EL (cell line): ENCODE results near the gene IL9R.
A peak's percentile ranks its signal among the peaks of the same experiment; 100 is the strongest.
"Not testable (repeated sequence)": the region's sequence is repeated elsewhere in the genome, so short reads cannot be mapped to it uniquely, and the experiment has no call there.

Experiments
- DNase-seq: peaks from one replicate; pipeline ENCODE4 v3.0.0-alpha.2; 2016

IL9R gene

DNA sequence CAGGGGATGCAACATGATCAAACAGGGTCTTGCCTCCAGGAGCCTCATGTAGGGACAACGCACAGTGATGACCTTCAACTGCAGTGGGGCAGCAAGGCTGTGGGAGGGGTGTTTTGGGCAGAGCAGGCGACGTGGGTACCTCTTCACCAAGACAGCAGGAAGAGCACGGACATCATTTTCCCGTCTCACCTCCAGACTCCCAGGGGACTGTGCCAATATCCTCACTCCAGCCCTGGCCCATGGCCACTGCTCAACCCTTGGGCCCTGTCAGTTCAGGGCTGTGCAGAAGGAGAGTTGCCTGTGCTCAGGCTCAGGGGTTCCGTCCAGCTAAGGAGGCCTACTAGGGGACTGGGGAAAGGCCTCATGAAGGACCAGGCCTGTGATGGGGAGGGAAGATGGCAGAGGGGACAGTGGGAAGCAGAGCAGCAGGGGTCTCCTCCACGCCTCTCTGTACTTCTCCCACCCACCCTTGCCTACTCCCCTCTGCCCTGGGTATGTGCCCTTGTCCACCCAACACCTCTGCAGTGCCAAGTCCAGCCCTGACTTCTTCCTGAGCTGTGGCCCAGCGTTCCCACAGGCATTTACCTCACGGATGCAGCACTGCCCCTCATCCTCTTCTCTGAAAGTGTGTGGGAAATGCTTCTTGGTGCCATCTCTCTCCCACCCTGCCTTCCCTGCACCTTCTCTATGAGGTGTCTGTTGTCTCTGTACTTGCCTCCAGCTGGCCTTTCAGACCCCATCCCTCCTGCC lies 1.4 kb downstream of the IL9R start:
- no peak for DNase-seq

- DNase-seq, result peak; percentile 8
These were observed 2.3 kb downstream of the IL9R start for GRCh38 chrX:155999751-156000150.

- no peak for DNase-seq
These were observed 2.9 kb downstream of the IL9R start for GRCh38 chrX:156000361-156000926.

- no peak for DNase-seq
These were observed 3.6 kb downstream of the IL9R start for GRCh38 chrX:156001001-156001666.

DNA sequence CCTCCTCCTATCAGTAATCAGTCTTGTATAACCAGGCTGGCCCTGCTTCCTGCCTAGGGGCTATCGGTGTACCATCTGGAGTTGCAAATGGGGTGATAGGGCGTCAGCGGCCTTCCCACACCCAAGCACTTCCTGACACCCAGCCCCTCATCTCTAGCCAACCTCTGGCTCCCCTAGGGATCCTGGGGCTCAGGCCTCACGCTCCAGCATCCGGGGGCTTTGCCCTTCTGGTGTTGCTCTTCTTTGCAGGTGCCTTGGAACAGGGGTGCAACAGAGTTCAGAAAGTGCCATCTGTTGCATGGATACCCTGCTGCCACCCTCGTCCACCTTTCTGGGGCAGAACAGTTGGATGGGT lies 4.1 kb downstream of the IL9R start:
- no peak for DNase-seq

DNA sequence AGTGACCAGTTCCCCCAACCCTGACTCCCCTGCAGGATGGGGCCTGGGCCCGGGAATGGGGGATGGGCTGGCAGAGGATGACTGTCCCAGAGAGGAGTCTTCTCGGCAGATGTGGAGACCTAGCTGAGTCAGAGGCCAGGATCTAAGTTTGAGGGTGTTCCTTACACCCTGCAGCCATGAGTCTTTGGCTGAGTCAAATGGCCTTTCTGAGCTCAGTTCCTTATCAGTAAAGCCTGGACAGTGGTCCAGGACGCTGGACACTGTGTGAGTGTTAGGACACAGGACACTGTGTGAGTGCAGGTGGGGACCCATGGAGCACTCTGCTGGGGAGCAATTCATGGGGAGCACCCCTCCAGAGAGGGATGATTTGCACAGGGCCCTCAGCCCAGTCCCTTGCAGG lies 5.0 kb downstream of the IL9R start:
- DNase-seq, result peak; percentile 37

GRCh38 chrX:156003486-156004185 lies 6.1 kb downstream of the IL9R start:
- DNase-seq, result no peak

DNA sequence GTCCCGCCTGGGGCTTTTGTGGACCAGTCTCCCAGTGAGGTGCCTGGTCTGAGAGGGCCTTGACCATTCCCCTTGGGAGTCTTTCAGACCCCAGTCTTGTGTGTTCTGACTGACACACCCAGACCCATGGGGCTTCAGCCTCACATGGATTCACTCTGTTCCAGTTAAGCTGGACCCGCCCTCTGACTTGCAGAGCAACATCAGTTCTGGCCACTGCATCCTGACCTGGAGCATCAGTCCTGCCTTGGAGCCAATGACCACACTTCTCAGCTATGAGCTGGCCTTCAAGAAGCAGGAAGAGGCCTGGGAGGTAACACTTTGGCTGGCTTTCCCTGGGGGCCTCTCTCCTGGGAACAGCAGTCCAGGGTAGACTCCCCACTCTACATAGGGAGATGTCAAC lies 6.8 kb downstream of the IL9R start:
- peak; percentile 23 for DNase-seq

- no peak for DNase-seq
These were observed 7.2 kb downstream of the IL9R start for GRCh38 chrX:156004740-156005139.

DNA sequence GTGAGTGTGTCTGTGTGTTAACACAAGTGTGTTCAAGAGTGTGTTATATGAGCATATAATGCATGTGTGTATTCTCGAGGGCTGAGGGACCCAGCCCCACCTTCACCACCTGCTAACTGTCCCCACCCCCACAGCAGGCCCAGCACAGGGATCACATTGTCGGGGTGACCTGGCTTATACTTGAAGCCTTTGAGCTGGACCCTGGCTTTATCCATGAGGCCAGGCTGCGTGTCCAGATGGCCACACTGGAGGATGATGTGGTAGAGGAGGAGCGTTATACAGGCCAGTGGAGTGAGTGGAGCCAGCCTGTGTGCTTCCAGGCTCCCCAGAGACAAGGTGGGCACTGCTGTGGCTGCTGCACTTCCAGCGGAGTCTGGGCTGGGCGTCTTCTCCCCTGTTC lies 7.6 kb downstream of the IL9R start:
- DNase-seq, result no peak

- DNase-seq, result not testable (repeated sequence)
These were observed 9.0 kb downstream of the IL9R start for GRCh38 chrX:156006468-156006867.

- not testable (repeated sequence) for DNase-seq
These were observed 10.9 kb downstream of the IL9R start for GRCh38 chrX:156008379-156008778.

GRCh38 chrX:156008915-156009314 lies 11.4 kb downstream of the IL9R start:
- DNase-seq, result no peak

- not testable (repeated sequence) for DNase-seq
These were observed 12.2 kb downstream of the IL9R start for GRCh38 chrX:156009691-156010090.

DNA sequence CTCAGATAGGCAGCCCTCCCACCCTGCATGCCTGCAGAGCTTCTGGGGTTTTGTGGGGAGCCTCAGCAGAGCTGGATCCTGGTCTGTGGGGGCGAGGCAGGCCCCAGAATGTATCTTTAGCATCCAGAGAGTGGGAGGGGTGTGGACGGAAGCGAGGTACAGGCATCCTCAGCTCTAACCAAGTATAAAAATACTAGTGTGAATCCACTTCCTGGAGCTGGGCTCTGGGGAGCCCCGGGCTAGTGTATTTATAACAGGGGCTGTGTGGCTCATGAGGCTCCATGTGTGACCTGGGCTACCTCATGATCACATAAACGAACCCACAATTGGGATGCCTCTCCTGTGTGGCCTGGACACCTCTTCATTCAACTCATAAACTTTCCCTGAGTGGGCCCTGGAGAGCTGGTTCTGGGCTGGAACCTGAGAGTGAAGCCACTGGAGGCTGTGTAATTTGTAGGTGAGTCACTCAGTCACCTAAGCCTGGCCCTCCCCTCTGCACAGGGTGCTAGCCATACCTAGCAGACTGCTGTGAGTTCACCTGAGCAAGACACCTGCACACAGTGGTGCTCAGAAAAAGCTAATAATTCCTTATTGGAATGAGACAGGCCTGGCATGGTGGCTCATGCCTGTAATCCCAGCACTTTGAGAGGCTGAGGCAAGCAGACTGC lies 15.9 kb downstream of the IL9R start:
- not testable (repeated sequence) for DNase-seq

DNA sequence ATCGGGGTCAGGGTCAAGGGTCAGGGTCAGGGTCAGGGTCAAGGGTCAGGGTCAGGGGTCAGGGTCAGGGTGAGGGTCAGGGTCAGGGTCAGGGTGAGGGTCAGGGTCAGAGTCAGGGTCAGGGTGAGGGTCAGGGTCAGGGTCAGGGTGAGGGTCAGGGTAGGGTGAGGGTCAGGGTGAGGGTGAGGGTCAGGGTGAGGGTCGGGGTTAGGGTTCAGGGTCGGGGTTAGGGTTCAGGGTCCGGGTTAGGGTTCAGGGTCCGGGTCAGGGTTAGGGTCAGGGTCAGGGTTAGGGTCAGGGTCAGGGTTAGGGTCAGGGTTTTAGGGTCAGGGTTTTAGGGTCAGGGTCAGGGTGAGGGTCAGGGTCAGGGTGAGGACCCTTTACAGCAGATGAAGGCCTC lies 22.4 kb downstream of the IL9R start:
- not testable (repeated sequence) for DNase-seq

GRCh38 chrX:156023002-156023401 lies 25.5 kb downstream of the IL9R start:
- DNase-seq, result not testable (repeated sequence)

DNA sequence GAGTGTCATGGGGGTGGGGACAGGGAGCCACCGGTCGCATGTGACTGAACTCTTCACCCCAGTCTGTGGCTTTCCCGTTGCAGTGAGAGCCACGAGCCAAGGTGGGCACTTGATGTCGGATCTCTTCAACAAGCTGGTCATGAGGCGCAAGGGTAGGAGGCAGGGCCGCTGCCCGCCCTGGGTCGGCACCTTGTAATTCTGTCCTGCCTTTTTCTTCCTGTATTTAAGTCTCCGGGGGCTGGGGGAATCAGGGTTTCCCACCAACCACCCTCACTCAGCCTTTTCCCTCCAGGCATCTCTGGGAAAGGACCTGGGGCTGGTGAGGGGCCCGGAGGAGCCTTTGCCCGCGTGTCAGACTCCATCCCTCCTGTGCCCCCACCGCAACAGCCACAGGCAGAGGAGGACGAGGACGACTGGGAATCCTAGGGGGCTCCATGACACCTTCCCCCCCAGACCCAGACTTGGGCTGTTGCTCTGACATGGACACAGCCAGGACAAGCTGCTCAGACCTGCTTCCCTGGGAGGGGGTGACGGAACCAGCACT lies 27.5 kb downstream of the IL9R start:
- not testable (repeated sequence) for DNase-seq

- DNase-seq, result not testable (repeated sequence)
These were observed 31.2 kb downstream of the IL9R start for GRCh38 chrX:156028653-156029237.

- DNase-seq, result not testable (repeated sequence)
These were observed 31.8 kb downstream of the IL9R start for GRCh38 chrX:156029296-156029695.

DNA sequence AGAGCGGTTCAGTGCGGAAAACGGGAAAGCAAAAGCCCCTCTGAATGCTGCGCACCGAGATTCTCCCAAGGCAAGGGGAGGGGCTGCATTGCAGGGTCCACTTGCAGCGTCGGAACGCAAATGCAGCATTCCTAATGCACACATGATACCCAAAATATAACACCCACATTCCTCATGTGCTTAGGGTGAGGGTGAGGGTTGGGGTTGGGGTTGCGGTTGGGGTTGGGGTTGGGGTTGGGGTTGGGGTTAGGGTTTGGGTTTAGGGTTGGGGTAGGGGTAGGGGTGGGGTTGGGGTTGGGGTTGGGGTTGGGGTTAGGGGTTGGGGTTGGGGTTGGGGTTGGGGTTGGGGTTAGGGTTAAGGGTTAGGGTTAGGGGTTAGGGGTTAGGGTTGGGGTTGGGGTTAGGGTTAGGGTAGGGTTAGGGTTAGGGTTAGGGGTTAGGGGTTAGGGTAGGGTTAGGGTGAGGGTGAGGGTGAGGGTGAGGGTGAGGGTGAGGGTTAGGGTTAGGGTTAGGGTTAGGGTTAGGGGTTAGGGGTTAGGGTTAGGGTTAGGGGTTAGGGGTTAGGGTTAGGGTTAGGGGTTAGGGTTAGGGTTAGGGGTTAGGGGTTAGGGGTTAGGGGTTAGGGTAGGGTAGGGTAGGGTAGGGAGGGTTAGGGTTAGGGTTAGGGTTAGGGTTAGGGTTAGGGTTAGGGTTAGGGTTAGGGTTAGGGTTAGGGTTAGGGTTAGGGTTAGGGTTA lies 32.4 kb downstream of the IL9R start:
- not testable (repeated sequence) for DNase-seq

GRCh38 chrX:156030474-156030873 lies 33.0 kb downstream of the IL9R start:
- not testable (repeated sequence) for DNase-seq
